Loucy (cell line): ENCODE measurements around the gene NFRKB.

ENCODE experiments used
- EZH2phosphoT487 ChIP-seq: fragments of 200-600 bp; IDR thresholded peaks from 2 replicates; pipeline ENCODE4 v1.6.1; 2018; ENCODE audit warnings: antibody characterized with exemption, mild to moderate bottlenecking, moderate library complexity, borderline replicate concordance
- TF ChIP-seq, protein P1 (sequence below): fragments of 200-600 bp; sonication (generic); conservative IDR thresholded peaks from 2 replicates; pipeline ENCODE4 v1.5.1; 2014; ENCODE audit warnings: mild to moderate bottlenecking, antibody characterized with exemption, low read length

DNA sequence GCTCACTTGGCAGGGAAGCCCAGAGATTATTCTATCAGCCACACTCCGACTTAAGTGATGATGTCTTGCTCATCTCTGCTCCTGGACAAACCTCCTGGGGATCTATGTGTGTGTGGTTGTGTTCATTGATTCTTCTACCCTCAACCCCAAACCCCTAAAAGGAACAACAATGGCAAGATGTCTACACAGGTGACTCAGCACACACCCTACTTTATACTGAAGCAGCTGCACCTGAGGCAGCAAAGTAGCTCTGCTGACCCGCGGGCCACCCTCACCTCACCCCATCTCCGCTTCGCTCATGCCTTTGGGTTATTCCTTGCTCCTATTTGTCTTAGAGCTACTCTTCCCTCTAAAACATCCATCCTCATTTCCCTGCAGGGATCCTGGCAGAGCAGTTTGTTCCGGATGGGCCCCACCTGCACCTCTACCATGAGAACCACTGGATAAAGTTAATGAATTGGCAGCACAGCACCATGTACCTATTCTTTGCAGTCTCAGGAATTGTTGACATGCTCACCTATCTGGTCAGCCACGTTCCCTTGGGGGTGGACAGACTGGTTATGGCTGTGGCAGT is 41.1 kb downstream of the NFRKB start:
- TF ChIP-seq, protein P1, sequence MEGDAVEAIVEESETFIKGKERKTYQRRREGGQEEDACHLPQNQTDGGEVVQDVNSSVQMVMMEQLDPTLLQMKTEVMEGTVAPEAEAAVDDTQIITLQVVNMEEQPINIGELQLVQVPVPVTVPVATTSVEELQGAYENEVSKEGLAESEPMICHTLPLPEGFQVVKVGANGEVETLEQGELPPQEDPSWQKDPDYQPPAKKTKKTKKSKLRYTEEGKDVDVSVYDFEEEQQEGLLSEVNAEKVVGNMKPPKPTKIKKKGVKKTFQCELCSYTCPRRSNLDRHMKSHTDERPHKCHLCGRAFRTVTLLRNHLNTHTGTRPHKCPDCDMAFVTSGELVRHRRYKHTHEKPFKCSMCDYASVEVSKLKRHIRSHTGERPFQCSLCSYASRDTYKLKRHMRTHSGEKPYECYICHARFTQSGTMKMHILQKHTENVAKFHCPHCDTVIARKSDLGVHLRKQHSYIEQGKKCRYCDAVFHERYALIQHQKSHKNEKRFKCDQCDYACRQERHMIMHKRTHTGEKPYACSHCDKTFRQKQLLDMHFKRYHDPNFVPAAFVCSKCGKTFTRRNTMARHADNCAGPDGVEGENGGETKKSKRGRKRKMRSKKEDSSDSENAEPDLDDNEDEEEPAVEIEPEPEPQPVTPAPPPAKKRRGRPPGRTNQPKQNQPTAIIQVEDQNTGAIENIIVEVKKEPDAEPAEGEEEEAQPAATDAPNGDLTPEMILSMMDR, result no peak
- no peak for TF ChIP-seq EZH2phosphoT487
